NCI-H2196 treated with DMSO at 0.1 percent for 48 hours (cell line): ENCODE data around the gene TTC13.

Experiments used
- DNase-seq: peaks from one replicate; lab custom pipeline; 2025; ENCODE audit not compliant: unreplicated experiment; lab: John Stamatoyannopoulos, UW

The TTC13 gene

GRCh38 chr1:230948903-230949302, 29.8 kb downstream of the TTC13 start:
- no peak for DNase-seq

- DNase-seq = no peak
Measured at GRCh38 chr1:230948301-230948700, 30.4 kb downstream of the TTC13 start.

- no peak for DNase-seq
Measured at GRCh38 chr1:230943048-230943593, 35.5 kb downstream of the TTC13 start.

GRCh38 chr1:230940848-230941247, 37.8 kb downstream of the TTC13 start:
- DNase-seq = no peak

- no peak for DNase-seq
Measured at GRCh38 chr1:230939806-230940489, 38.7 kb downstream of the TTC13 start.

GRCh38 chr1:230938924-230939368, 39.7 kb downstream of the TTC13 start:
- DNase-seq = no peak

- DNase-seq = no peak
Measured at GRCh38 chr1:230937371-230937770, 41.3 kb downstream of the TTC13 start.

GRCh38 chr1:230936475-230936874, 42.2 kb downstream of the TTC13 start:
- DNase-seq = no peak

- DNase-seq = no peak
Measured at GRCh38 chr1:230935852-230936251, 42.8 kb downstream of the TTC13 start.

GRCh38 chr1:230930986-230931385, 47.7 kb downstream of the TTC13 start:
- DNase-seq = no peak

GRCh38 chr1:230926182-230926581, 52.5 kb downstream of the TTC13 start:
- no peak for DNase-seq

- DNase-seq = no peak
Measured at GRCh38 chr1:230925608-230926007, 53.1 kb downstream of the TTC13 start.

GRCh38 chr1:230923176-230923575, 55.5 kb downstream of the TTC13 start:
- DNase-seq = no peak

GRCh38 chr1:230922620-230923019, 56.0 kb downstream of the TTC13 start:
- DNase-seq = no peak

GRCh38 chr1:230919207-230919606, 59.5 kb downstream of the TTC13 start:
- no peak for DNase-seq

- peak; percentile 6 for DNase-seq
Measured at GRCh38 chr1:230917284-230918135, 61.2 kb downstream of the TTC13 start.

- DNase-seq = no peak
Measured at GRCh38 chr1:230916587-230917283, 61.9 kb downstream of the TTC13 start.

GRCh38 chr1:230915078-230915477, 63.6 kb downstream of the TTC13 start:
- no peak for DNase-seq

- no peak for DNase-seq
Measured at GRCh38 chr1:230913496-230913895, 65.2 kb downstream of the TTC13 start.

- DNase-seq = no peak
Measured at GRCh38 chr1:230910755-230911117, 67.9 kb downstream of the TTC13 start.

- DNase-seq = no peak
Measured at GRCh38 chr1:230909974-230910754, 68.5 kb downstream of the TTC13 start.
